Gastroesophageal sphincter (tissue), 3 donors: Measurements from ENCODE around the gene RNF144A.

Source experiments
- POLR2A ChIP-seq, 2 donors: fragments of 450-650 bp; IDR thresholded peaks; one replicate each; pipeline ENCODE4 v1.6.1; 2017; ENCODE audit warnings: antibody characterized with exemption in 2 of 2, mild to moderate bottlenecking in 2 of 2, moderate library complexity in 1 of 2
- POLR2AphosphoS5 ChIP-seq: sonication (generic); formaldehyde crosslinking; IDR thresholded peaks from one replicate; pipeline ENCODE4 v1.6.1; 2017; ENCODE audit warnings: antibody characterized with exemption
- TF ChIP-seq, protein P1 (sequence below), 4 experiments: fragments of 200-600 bp in 2 of 4; fragments of 450-650 bp in 2 of 4; sonication (generic) in 1 of 4; IDR thresholded peaks; one replicate each; pipeline ENCODE4 v1.5.1; 2017 to 2019; ENCODE audit warnings: antibody characterized with exemption in 4 of 4, mild to moderate bottlenecking in 2 of 4, moderate library complexity in 2 of 4

DNA sequence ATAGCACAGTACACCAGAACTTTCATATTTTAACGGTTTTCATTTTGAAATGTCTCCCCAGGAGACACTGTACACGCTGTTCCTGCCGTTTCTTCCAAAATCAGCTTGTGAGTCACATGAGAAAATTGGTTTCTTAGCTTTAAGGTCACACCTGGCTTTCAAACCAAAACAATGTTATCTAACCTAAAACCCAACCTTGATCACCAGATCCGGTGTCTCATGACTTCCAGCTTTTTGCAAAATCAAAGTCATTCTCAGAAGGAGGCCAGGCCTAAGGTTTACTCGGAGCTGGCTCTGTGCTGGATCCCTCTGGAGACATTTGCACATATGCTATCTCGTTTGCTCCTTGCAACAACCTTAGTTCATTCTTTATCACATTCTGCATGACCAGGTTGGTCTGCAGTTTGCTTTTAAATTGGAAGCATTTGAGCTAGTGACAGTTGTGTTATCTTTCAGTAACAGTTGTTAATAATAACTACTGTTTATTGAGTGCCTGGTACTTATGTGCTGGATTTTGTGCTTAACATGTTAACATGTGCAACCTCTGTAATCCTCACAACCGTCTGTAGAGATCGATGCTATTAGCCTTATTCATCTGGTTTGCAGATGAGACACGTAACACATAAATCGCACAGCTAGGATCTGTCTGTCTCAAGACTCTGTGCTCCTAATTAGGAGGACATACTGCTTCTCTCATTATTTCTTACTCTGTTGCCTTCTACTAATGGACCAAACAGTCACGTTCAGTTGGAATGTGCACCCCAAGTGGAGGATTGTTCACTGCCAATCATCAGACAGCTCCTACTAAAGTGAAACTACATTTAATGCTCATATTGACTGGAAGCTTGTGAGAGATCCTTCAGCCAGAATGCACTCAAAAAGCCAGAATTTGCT, 105.5 kb downstream of the RNF144A start:
- TF ChIP-seq, protein P1, sequence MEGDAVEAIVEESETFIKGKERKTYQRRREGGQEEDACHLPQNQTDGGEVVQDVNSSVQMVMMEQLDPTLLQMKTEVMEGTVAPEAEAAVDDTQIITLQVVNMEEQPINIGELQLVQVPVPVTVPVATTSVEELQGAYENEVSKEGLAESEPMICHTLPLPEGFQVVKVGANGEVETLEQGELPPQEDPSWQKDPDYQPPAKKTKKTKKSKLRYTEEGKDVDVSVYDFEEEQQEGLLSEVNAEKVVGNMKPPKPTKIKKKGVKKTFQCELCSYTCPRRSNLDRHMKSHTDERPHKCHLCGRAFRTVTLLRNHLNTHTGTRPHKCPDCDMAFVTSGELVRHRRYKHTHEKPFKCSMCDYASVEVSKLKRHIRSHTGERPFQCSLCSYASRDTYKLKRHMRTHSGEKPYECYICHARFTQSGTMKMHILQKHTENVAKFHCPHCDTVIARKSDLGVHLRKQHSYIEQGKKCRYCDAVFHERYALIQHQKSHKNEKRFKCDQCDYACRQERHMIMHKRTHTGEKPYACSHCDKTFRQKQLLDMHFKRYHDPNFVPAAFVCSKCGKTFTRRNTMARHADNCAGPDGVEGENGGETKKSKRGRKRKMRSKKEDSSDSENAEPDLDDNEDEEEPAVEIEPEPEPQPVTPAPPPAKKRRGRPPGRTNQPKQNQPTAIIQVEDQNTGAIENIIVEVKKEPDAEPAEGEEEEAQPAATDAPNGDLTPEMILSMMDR (IDR thresholded peaks at IDR 0.05), result no peak
- no peak for TF ChIP-seq POLR2A (IDR thresholded peaks at IDR 0.05)
- no peak for TF ChIP-seq POLR2AphosphoS5
